ENCODE measurements around the gene PRDM11.

- no peak for TF ChIP-seq CTCF (IDR thresholded peaks at IDR 0.05)
- TF ChIP-seq POLR2A (IDR thresholded peaks at IDR 0.05) = no peak
Measured at GRCh38 chr11:45216901-45217300, 70.5 kb downstream of the PRDM11 start.
